H1 (cell line): ENCODE measurements around the gene ZMIZ1. TPM values are rescaled to one million over a fixed set of nuclear protein-coding genes. Genes with fewer than 3 reads are reported as not detected.

Experiments used
- CTCF ChIA-PET: fragments of 300-600 bp; sonication (Branson Sonifier 250); formaldehyde crosslinking; loops from one replicate; lab custom pipeline; 2021; ENCODE audit not compliant: partially characterized antibody; lab: Charles Lee
- POLR2A ChIA-PET: fragments of 300-600 bp; sonication (Branson Sonifier 250); formaldehyde crosslinking; loops from one replicate; lab custom pipeline; 2021; ENCODE audit warnings: inconsistent platforms; ENCODE audit not compliant: partially characterized antibody; lab: Charles Lee
- DNase-seq, 2 experiments: peaks; one replicate each; pipeline versions ENCODE4 v3.0.0 to v3.0.0-alpha.2; 2010 to 2022; ENCODE audit warnings: low spot score in 2 of 2, low read depth in 1 of 2, mixed read lengths in 1 of 2
- FAIRE-seq: peaks from 2 replicates; lab custom pipeline; 2011; peaks lifted over from hg19 to GRCh38; lab: Jason Lieb, UNC
- H2AFZ ChIP-seq: 2 replicates; pipeline ENCODE4 v1.8.1; 2012; ENCODE audit warnings: low read length, inconsistent platforms
- H2AK5ac ChIP-seq: 2 replicates; pipeline ENCODE4 v1.6.1; 2013; ENCODE audit warnings: low read depth, low read length
- H2BK120ac ChIP-seq: replicated peaks from 2 replicates; pipeline ENCODE3; 2013; ENCODE audit warnings: low read depth, low read length, inconsistent platforms
- H2BK12ac ChIP-seq: 2 replicates; pipeline ENCODE4 v1.6.1; 2013; ENCODE audit warnings: low read depth, low read length
- H2BK15ac ChIP-seq: 2 replicates; pipeline ENCODE4 v1.6.1; 2013; ENCODE audit warnings: low read length
- H2BK20ac ChIP-seq: 2 replicates; pipeline ENCODE4 v1.6.1; 2013; ENCODE audit warnings: low read length
- H2BK5ac ChIP-seq: 2 replicates; pipeline ENCODE4 v1.6.1; 2013; ENCODE audit warnings: low read depth, low read length
- H3K14ac ChIP-seq: 2 replicates; pipeline ENCODE4 v1.6.1; 2013; ENCODE audit warnings: inconsistent platforms; ENCODE audit not compliant: insufficient read length
- H3K18ac ChIP-seq: 2 replicates; pipeline ENCODE4 v1.6.1; 2013; ENCODE audit warnings: low read length; ENCODE audit errors: extremely low read depth
- H3K23ac ChIP-seq: 2 replicates; pipeline ENCODE4 v1.6.1; 2013; ENCODE audit warnings: inconsistent platforms; ENCODE audit not compliant: insufficient read length
- H3K23me2 ChIP-seq: 2 replicates; pipeline ENCODE4 v1.6.1; 2013; ENCODE audit warnings: low read depth, low read length
- H3K27ac ChIP-seq: 2 replicates; pipeline ENCODE4 v1.6.1; 2011; ENCODE audit warnings: low read depth, low read length, inconsistent platforms
- H3K27me3 ChIP-seq, 4 experiments: replicated peaks in 1 of 4; 1 replicate in 1 of 4; 2 replicates in 3 of 4; pipeline versions ENCODE4 v1.6.1 to v1.8.1; 2011 to 2013; ENCODE audit warnings: low read length in 3 of 4, mild to moderate bottlenecking in 3 of 4, inconsistent platforms in 2 of 4, mixed read lengths in 2 of 4, moderate library complexity in 1 of 4; ENCODE audit not compliant: control insufficient read depth in 3 of 4, insufficient read depth in 3 of 4; ENCODE audit errors: extremely low read depth in 1 of 4
- H3K36me3 ChIP-seq, 4 experiments: 2 replicates each; pipeline versions ENCODE4 v1.6.1 to v1.8.1; 2011 to 2013; ENCODE audit warnings: mild to moderate bottlenecking in 4 of 4, low read length in 3 of 4, moderate library complexity in 2 of 4, control low read depth in 1 of 4, inconsistent platforms in 1 of 4; ENCODE audit not compliant: insufficient read depth in 4 of 4, control insufficient read depth in 2 of 4
- H3K4ac ChIP-seq: replicated peaks from 2 replicates; pipeline ENCODE3; 2013; ENCODE audit warnings: low read length, low read depth, mixed read lengths, inconsistent platforms; ENCODE audit not compliant: insufficient read length
- H3K4me1 ChIP-seq, 4 experiments: replicated peaks in 1 of 4; 1 replicate in 1 of 4; 2 replicates in 3 of 4; pipeline versions ENCODE4 v1.6.1 to v1.8.1; 2011 to 2013; ENCODE audit warnings: low read length in 3 of 4, inconsistent platforms in 2 of 4, mixed read lengths in 1 of 4; ENCODE audit not compliant: insufficient read depth in 4 of 4, control insufficient read depth in 3 of 4
- H3K4me2 ChIP-seq, 2 experiments: 2 replicates each; pipeline versions ENCODE4 v1.6.1 to v1.8.1; 2011 to 2013; ENCODE audit warnings: low read depth in 2 of 2, low read length in 2 of 2, control low read depth in 1 of 2, inconsistent platforms in 1 of 2, mild to moderate bottlenecking in 1 of 2; ENCODE audit not compliant: insufficient read depth in 1 of 2
- H3K4me3 ChIP-seq, 4 experiments: fragments of 200-600, 300-600 bp in 1 of 4; sonication (generic), shearing (Covaris generic), sonication (Bioruptor Twin) in 1 of 4; 2 replicates each; pipeline versions ENCODE4 v1.5.1 to v1.8.1; 2011 to 2016; ENCODE audit warnings: low read length in 4 of 4, low read depth in 3 of 4, control low read depth in 2 of 4, inconsistent platforms in 2 of 4, mild to moderate bottlenecking in 2 of 4, mixed read lengths in 1 of 4, moderate library complexity in 1 of 4; ENCODE audit not compliant: insufficient read depth in 2 of 4; ENCODE audit errors: extremely low read depth in 1 of 4
- H3K56ac ChIP-seq: replicated peaks from 2 replicates; pipeline ENCODE3; 2013; ENCODE audit warnings: low read depth, mild to moderate bottlenecking, mixed read lengths, low read length, inconsistent platforms; ENCODE audit not compliant: insufficient read length
- H3K79me1 ChIP-seq: 2 replicates; pipeline ENCODE4 v1.6.1; 2013; ENCODE audit warnings: low read depth, low read length, control low read depth
- H3K79me2 ChIP-seq, 2 experiments: 2 replicates each; pipeline versions ENCODE4 v1.6.1 to v1.8.1; 2012 to 2013; ENCODE audit warnings: low read length in 2 of 2, mild to moderate bottlenecking in 2 of 2, inconsistent platforms in 1 of 2; ENCODE audit not compliant: insufficient read depth in 2 of 2, control insufficient read depth in 1 of 2
- H3K9ac ChIP-seq, 4 experiments: replicated peaks in 1 of 4; 1 replicate in 1 of 4; 2 replicates in 3 of 4; pipeline versions ENCODE4 v1.6.1 to v1.8.1; 2011 to 2013; ENCODE audit warnings: low read depth in 3 of 4, low read length in 3 of 4, control low read depth in 2 of 4, mild to moderate bottlenecking in 2 of 4, moderate library complexity in 2 of 4, inconsistent platforms in 1 of 4; ENCODE audit errors: extremely low read depth in 1 of 4
- H3K9me3 ChIP-seq, 2 experiments: 2 replicates each; pipeline versions ENCODE4 v1.6.1 to v1.8.1; 2012 to 2013; ENCODE audit warnings: mild to moderate bottlenecking in 2 of 2, moderate library complexity in 2 of 2, control low read depth in 1 of 2, inconsistent platforms in 1 of 2, low read depth in 1 of 2, low read length in 1 of 2, mixed read lengths in 1 of 2; ENCODE audit not compliant: insufficient read depth in 2 of 2
- H4K20me1 ChIP-seq, 2 experiments: replicated peaks in 1 of 2; 2 replicates each; pipeline versions ENCODE3 to v1.8.1; 2011 to 2013; ENCODE audit warnings: inconsistent platforms in 2 of 2, low read length in 2 of 2, mild to moderate bottlenecking in 1 of 2; ENCODE audit not compliant: insufficient read depth in 2 of 2, control insufficient read depth in 1 of 2
- H4K5ac ChIP-seq: 2 replicates; pipeline ENCODE4 v1.6.1; 2013; ENCODE audit warnings: low read length, low read depth, mixed read lengths, inconsistent platforms; ENCODE audit not compliant: insufficient read length
- H4K8ac ChIP-seq: 2 replicates; pipeline ENCODE4 v1.8.0; 2013; ENCODE audit warnings: mild to moderate bottlenecking, moderate library complexity, low read length, inconsistent platforms; ENCODE audit not compliant: insufficient read depth; ENCODE audit errors: extremely low read depth
- H4K91ac ChIP-seq: replicated peaks from 2 replicates; pipeline ENCODE3; 2013; ENCODE audit warnings: low read length, mixed read lengths, inconsistent platforms; ENCODE audit not compliant: insufficient read length
- CEBPB ChIP-seq: IDR thresholded peaks from 2 replicates; pipeline ENCODE4 v1.6.1; 2012; ENCODE audit warnings: low read depth, low read length
- CHD1 ChIP-seq: IDR thresholded peaks from 2 replicates; pipeline ENCODE4 v1.6.1; 2012; ENCODE audit warnings: low read depth, low read length, improper control_type of control experiment
- EGR1 ChIP-seq: IDR thresholded peaks from 2 replicates; pipeline ENCODE4 v1.6.1; 2011; ENCODE audit warnings: low read depth, low read length, borderline replicate concordance
- GTF2F1 ChIP-seq: IDR thresholded peaks from 2 replicates; pipeline ENCODE4 v1.6.1; 2012; ENCODE audit warnings: low read depth, low read length, improper control_type of control experiment, borderline replicate concordance
- HDAC2 ChIP-seq, 2 experiments: fragments of 300-600 bp in 1 of 2; sonication (generic) in 1 of 2; IDR thresholded peaks; 2 replicates each; pipeline ENCODE4 v1.6.1; 2011 to 2012; ENCODE audit warnings: low read depth in 2 of 2, low read length in 2 of 2, mild to moderate bottlenecking in 2 of 2, moderate library complexity in 2 of 2, borderline replicate concordance in 1 of 2, inconsistent platforms in 1 of 2
- KDM4A ChIP-seq: IDR thresholded peaks from one replicate; pipeline ENCODE4 v1.7.1; 2012; ENCODE audit warnings: low read depth, mild to moderate bottlenecking, moderate library complexity, low read length, inconsistent platforms; ENCODE audit not compliant: severe bottlenecking
- RAD21 ChIP-seq, 2 experiments: IDR thresholded peaks in 1 of 2; conservative IDR thresholded peaks in 1 of 2; 2 replicates each; pipeline ENCODE4 v1.6.1; 2011; ENCODE audit warnings: low read depth in 2 of 2, low read length in 2 of 2, improper control_type of control experiment in 1 of 2, inconsistent platforms in 1 of 2, mild to moderate bottlenecking in 1 of 2, moderate library complexity in 1 of 2
- TAF7 ChIP-seq: optimal IDR thresholded peaks from 2 replicates; pipeline ENCODE3; 2011; ENCODE audit warnings: low read depth, mild to moderate bottlenecking, inconsistent platforms, low read length, moderate library complexity, borderline replicate concordance
- WGBS, 2 experiments: shearing (Covaris generic) in 1 of 2; methylation state at CpG; one replicate each; pipeline versions ENCODE4 v1.1.6 to v1.1.7; 2013 to 2015; ENCODE audit warnings: low lambda C conversion rate in 2 of 2, mixed read lengths in 2 of 2, inconsistent platforms in 1 of 2, low coverage in 1 of 2, missing lambda C conversion rate in 1 of 2; ENCODE audit not compliant: insufficient replicate concordance in 2 of 2, insufficient coverage in 1 of 2, insufficient read length in 1 of 2; ENCODE audit errors: extremely low coverage in 1 of 2, missing lambda C conversion rate in 1 of 2; 5-methylcytosine and 5-hydroxymethylcytosine counted together
- polyA plus RNA-seq, 7 experiments: library from polyadenylated mRNA; depleted of rRNA in 3 of 7; stranded (reverse) in 5 of 7; unstranded in 2 of 7; fragments of >200 nt in 5 of 7; fragments of 200-250 nt in 2 of 7; gene quantifications; 1 replicate in 5 of 7; 2 replicates in 1 of 7; 4 replicates in 1 of 7; pipeline versions ENCODE4 v1.2.1 to v1.2.3, GENCODE V29; 2011 to 2013; ENCODE audit warnings: missing spikeins in 2 of 7, mixed read lengths in 2 of 7
- total RNA-seq: library from RNA; stranded (reverse); fragmentation: NEBNext Ultra II Directional; extraction: Animal tissue kit (Norgen Biotek cat#: 25700); gene quantifications from 2 replicates; pipeline ENCODE4 v1.2.1, GENCODE V29; 2021
- TF ChIP-seq, protein P1 (sequence below): IDR thresholded peaks from 2 replicates; pipeline ENCODE4 v1.6.1; 2012; ENCODE audit warnings: inconsistent platforms

The ZMIZ1 gene
- total and polyA plus RNA-seq, 2 of the 8 experiments (the other 6 are each of a cell fraction or from before 2014, with no cell fraction given), result 8.1 to 28.0 TPM

DNA sequence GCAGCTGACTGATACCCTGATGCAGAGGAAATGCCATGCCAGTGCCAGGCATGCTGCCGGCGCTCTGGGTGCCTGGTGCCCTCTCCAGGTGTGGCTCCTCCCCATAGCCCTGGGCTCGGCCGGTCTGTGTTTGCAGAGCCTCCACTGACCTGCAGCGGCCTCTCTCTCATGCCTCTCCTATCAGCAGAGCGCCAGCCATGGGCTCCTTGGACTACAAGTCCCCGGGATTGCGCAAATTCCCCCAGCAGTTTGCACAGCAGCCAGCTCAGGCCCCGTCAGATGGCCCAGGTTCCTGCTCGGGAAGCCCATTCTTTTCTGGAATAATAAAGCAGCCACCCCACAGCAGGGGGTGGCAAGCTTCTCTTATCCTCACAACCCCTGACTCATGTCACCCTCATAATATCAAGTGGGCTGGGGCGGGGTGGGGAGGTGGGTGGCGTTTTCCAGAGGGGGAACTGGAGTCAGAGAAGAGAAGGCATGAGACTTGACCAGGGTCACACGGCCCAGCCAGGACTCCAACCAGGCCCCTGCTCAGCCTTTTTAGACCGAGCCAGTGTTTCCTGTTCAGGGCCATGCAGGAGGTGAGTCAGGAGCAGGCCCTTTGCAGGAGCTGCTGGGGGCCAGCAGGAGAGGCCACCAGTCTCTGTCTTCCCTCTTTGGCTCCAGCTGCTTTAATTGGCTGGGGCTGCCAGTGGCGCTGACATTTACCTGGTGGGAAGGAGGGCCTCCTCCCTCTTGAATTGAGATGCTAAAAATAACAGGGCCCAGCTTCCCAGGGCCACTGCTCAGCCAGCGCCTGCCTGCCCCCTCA, 58.6 kb downstream of the ZMIZ1 start:
- Histone ChIP-seq H2BK15ac (peak overlapping the region; percentile 81; the same call in 1 of the 2 replicates), H2BK120ac (no peak overlapping the region), H3K9me3 (no peaks in the 10 kb centered on the region), H2BK12ac (peak overlapping the region; percentile 44; the same call in 1 of the 2 replicates), H3K27me3 (no peaks in the 10 kb centered on the region), H3K14ac (no peak overlapping the region), H3K79me2 (peaks cover 0 to 21% of the 10 kb centered on the region in 2 experiments; a peak in 1 of 4 replicates), H4K91ac (peak overlapping the region; percentile 15), H2AK5ac (0 out of 2 replicates have a peak overlapping the region, but pooled peaks have one; percentile 57), H3K56ac (no peak overlapping the region), H2BK20ac (peak overlapping the region; percentile 75; the same call in 1 of the 2 replicates), H3K27ac (no peak overlapping the region; the same call in 1 of the 2 replicates), H3K23me2 (no peaks in the 10 kb centered on the region), H3K18ac (peak overlapping the region; percentile 96), H3K4me2 (peak overlapping the region; percentile 16 to 42; a peak in 2 of 4 replicates), H3K79me1 (peaks cover 12% of the 10 kb centered on the region; the same call in 1 of the 2 replicates), H4K8ac (no peak overlapping the region; the same call in 1 of the 2 replicates), H3K4me1 (peaks cover 26 to 66% (median 41%) of the 10 kb centered on the region in 4 experiments), H3K23ac (no peak overlapping the region), H4K20me1 (peaks cover 0 to 10% of the 10 kb centered on the region in 2 experiments), H3K9ac (no peak overlapping the region; a peak in 1 of 7 replicates), H3K4ac (no peak overlapping the region), H2BK5ac (peak overlapping the region; percentile 69; the same call in 1 of the 2 replicates), H4K5ac (no peak overlapping the region), H3K36me3 (peaks cover 0 to 6% (median 0%) of the 10 kb centered on the region in 4 experiments; a peak in 3 of 8 replicates), H2AFZ (no peak overlapping the region), H3K4me3 (no peak overlapping the region)
- CTCF ChIA-PET, result interaction anchor here (0.7 to 8.0 kb wide), 19 partner anchors 9 to 361 kb away, joined by 3 to 56 read pairs (median 4); no protein-coding TSS in a partner anchor
- DNase-seq, result peak in 1 of 2 experiments; percentile 36
- no peak for FAIRE-seq
- 65% methylated on average over 15 of the region's 16 CpGs; no CpG with 5 or more reads in 1 of the 2 experiments for WGBS, 2 experiments
- POLR2A ChIA-PET, result interaction anchor here (0.7 to 3.2 kb wide), 3 partner anchors 12 to 30 kb away, joined by 3 to 16 read pairs (median 3); no protein-coding TSS in a partner anchor
- TF ChIP-seq GTF2F1, result no peak
- TF ChIP-seq TAF7, result no peak
- no peak; a peak in 1 of 4 replicates for TF ChIP-seq HDAC2 (IDR thresholded peaks at IDR 0.05; ENCODE audit: borderline replicate concordance in 1 of 2, low read depth in 2 of 2, low read length in 2 of 2)
- no peak for TF ChIP-seq KDM4A
- TF ChIP-seq RAD21 (IDR thresholded peaks at IDR 0.05 in 1 of 2, conservative IDR thresholded peaks at IDR 0.05 in 1 of 2; ENCODE audit: low read depth in 2 of 2, low read length in 2 of 2), result peak in 1 of 2 experiments; percentile 18; a peak in 1 of 4 replicates
- peak; percentile 93 for TF ChIP-seq CEBPB
- no peak for TF ChIP-seq CHD1
- TF ChIP-seq EGR1, result no peak
- TF ChIP-seq, protein P1, sequence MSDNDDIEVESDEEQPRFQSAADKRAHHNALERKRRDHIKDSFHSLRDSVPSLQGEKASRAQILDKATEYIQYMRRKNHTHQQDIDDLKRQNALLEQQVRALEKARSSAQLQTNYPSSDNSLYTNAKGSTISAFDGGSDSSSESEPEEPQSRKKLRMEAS, result peak; percentile 22; the same call in 1 of the 2 replicates
